GM12864 (cell line): ENCODE data around the gene HBZ.
"Not testable (repeated sequence)": the region's sequence is repeated elsewhere in the genome, so short reads cannot be mapped to it uniquely, and the experiment has no call there.

ENCODE experiments used
- DNase-seq: peaks from one replicate; pipeline ENCODE4 v3.0.0-alpha.2; 2011; ENCODE audit warnings: low read depth
- H3K4me3 ChIP-seq: 2 replicates; pipeline ENCODE4 v1.5.1; 2011; ENCODE audit warnings: mild to moderate bottlenecking, low read depth, low read length, control low read depth
- TF ChIP-seq, protein P1 (sequence below): IDR thresholded peaks from 2 replicates; pipeline ENCODE4 v1.5.1; 2011; ENCODE audit warnings: low read depth, mild to moderate bottlenecking, moderate library complexity, low read length, control low read depth, inconsistent platforms; ENCODE audit errors: missing control alignments

The HBZ gene

DNA sequence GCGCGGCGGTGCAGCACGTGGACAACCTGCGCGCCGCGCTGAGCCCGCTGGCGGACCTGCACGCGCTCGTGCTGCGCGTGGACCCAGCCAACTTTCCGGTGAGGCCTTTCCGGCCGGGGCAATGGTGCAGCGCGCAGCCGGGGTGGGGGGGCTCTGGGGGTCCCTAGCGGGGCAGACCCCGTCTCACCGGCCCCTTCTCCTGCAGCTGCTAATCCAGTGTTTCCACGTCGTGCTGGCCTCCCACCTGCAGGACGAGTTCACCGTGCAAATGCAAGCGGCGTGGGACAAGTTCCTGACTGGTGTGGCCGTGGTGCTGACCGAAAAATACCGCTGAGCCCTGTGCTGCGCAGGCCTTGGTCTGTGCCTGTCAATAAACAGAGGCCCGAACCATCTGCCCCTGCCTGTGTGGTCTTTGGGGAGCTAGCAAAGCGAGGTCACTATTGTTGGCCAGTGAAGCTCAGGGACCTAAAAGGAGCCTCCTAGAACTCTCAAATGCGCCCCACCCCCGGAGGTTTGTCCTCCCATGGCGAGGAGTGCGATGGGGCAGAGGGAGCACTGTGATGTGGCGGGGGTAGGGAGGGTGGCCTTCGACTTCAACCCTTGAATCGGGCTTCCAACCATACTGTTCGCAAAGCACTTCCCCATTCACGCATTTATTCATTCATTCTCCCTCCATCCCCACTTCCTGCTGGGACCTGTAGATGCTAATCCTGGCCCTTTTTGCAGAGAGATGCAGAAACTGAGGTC lies 14.1 kb downstream of the HBZ start:
- TF ChIP-seq, protein P1, sequence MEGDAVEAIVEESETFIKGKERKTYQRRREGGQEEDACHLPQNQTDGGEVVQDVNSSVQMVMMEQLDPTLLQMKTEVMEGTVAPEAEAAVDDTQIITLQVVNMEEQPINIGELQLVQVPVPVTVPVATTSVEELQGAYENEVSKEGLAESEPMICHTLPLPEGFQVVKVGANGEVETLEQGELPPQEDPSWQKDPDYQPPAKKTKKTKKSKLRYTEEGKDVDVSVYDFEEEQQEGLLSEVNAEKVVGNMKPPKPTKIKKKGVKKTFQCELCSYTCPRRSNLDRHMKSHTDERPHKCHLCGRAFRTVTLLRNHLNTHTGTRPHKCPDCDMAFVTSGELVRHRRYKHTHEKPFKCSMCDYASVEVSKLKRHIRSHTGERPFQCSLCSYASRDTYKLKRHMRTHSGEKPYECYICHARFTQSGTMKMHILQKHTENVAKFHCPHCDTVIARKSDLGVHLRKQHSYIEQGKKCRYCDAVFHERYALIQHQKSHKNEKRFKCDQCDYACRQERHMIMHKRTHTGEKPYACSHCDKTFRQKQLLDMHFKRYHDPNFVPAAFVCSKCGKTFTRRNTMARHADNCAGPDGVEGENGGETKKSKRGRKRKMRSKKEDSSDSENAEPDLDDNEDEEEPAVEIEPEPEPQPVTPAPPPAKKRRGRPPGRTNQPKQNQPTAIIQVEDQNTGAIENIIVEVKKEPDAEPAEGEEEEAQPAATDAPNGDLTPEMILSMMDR, result no peak
- no peak for DNase-seq
- H3K4me3 ChIP-seq, result no peak overlapping the region

- H3K4me3 ChIP-seq, result no peak overlapping the region
- DNase-seq, result no peak
- TF ChIP-seq, protein P1, result no peak
Measured at GRCh38 chr16:167122-167690, 14.8 kb downstream of the HBZ start.

GRCh38 chr16:168424-168823 lies 16.0 kb downstream of the HBZ start:
- TF ChIP-seq, protein P1, result no peak
- no peak for DNase-seq
- H3K4me3 ChIP-seq, result no peak overlapping the region

DNA sequence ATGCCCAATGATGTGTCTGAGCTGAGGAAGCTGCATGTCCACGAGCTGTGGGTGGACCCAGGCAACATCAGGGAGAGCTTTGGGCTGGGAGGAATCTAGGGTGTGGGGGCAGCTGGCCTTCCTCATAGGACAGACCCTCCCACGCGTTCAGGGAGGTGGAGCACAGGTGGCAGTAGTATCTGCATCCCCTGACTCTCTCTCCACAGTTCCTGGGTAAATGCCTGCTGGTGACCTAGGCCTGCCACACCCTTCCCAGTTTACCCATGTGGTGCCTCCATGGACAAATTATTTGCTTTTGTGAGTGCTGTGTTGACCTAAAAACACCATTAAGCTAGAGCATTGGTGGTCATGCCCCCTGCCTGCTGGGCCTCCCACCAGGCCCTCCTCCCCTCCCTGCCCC lies 16.6 kb downstream of the HBZ start:
- DNase-seq, result no peak
- no peak overlapping the region for H3K4me3 ChIP-seq
- TF ChIP-seq, protein P1, result no peak

- H3K4me3 ChIP-seq, result not testable (repeated sequence)
Measured at GRCh38 chr16:170088-170507, 17.7 kb downstream of the HBZ start.

DNA sequence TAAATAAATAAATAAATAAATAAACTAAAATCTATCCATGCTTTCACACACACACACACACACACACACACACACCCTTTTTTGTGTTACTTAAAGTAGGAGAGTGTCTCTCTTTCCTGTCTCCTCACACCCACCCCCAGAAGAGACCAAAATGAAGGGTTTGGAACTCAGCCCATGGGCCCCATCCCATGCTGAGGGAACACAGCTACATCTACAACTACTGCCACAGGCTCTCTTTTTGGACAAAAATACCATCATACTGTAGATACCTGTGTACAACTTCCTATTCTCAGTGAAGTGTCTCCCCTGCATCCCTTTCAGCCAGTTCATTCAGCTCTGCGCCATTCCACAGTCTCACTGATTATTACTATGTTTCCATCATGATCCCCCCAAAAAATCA lies 18.3 kb downstream of the HBZ start:
- TF ChIP-seq, protein P1, result no peak
- DNase-seq, result no peak
- no peak overlapping the region for H3K4me3 ChIP-seq

More at GRCh38 chr16:170088-170507, 17.7 kb downstream of the HBZ start:
- not testable (repeated sequence) for DNase-seq

DNA sequence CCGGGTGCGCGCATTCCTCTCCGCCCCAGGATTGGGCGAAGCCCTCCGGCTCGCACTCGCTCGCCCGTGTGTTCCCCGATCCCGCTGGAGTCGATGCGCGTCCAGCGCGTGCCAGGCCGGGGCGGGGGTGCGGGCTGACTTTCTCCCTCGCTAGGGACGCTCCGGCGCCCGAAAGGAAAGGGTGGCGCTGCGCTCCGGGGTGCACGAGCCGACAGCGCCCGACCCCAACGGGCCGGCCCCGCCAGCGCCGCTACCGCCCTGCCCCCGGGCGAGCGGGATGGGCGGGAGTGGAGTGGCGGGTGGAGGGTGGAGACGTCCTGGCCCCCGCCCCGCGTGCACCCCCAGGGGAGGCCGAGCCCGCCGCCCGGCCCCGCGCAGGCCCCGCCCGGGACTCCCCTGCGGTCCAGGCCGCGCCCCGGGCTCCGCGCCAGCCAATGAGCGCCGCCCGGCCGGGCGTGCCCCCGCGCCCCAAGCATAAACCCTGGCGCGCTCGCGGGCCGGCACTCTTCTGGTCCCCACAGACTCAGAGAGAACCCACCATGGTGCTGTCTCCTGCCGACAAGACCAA lies 20.0 kb downstream of the HBZ start, which contains the start of gene HBA2:
HBA2 (plus strand) TSS at position 503 of the 568 bp plus-strand sequence; CDS start at position 540, 37 bp downstream.
- not testable (repeated sequence) for H3K4me3 ChIP-seq, DNase-seq

DNA sequence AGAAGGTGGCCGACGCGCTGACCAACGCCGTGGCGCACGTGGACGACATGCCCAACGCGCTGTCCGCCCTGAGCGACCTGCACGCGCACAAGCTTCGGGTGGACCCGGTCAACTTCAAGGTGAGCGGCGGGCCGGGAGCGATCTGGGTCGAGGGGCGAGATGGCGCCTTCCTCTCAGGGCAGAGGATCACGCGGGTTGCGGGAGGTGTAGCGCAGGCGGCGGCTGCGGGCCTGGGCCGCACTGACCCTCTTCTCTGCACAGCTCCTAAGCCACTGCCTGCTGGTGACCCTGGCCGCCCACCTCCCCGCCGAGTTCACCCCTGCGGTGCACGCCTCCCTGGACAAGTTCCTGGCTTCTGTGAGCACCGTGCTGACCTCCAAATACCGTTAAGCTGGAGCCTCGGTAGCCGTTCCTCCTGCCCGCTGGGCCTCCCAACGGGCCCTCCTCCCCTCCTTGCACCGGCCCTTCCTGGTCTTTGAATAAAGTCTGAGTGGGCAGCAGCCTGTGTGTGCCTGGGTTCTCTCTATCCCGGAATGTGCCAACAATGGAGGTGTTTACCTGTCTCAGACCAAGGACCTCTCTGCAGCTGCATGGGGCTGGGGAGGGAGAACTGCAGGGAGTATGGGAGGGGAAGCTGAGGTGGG lies 20.9 kb downstream of the HBZ start:
- not testable (repeated sequence) for H3K4me3 ChIP-seq

GRCh38 chr16:173928-174769 lies 21.7 kb downstream of the HBZ start:
- not testable (repeated sequence) for DNase-seq, H3K4me3 ChIP-seq

More for the DNA sequence above, 20.9 kb downstream of the HBZ start:
- not testable (repeated sequence) for DNase-seq
